HCT116 (cell line): ENCODE data around the gene LRRC32.

Experiments
- ATF3 ChIP-seq: IDR thresholded peaks from 2 replicates; pipeline ENCODE4 v1.6.1; 2012
- CTCF ChIP-seq, 3 experiments: fragments of 200-600 bp in 1 of 3; sonication (generic) in 1 of 3; IDR thresholded peaks in 2 of 3; conservative IDR thresholded peaks in 1 of 3; 2 replicates each; pipeline ENCODE4 v1.5.1; 2012 to 2017; ENCODE audit warnings: low read depth in 2 of 3, low read length in 2 of 3, antibody characterized with exemption in 1 of 3, borderline replicate concordance in 1 of 3, control low read depth in 1 of 3, mild to moderate bottlenecking in 1 of 3, mixed read lengths in 1 of 3, mixed run types in 1 of 3, moderate library complexity in 1 of 3; ENCODE audit not compliant: insufficient read depth in 1 of 3
- EZH2 ChIP-seq: fragments of 200-600 bp; sonication (generic); IDR thresholded peaks from 2 replicates; pipeline ENCODE4 v1.6.1; 2017; ENCODE audit warnings: antibody characterized with exemption, mixed run types
- MAX ChIP-seq: IDR thresholded peaks from 2 replicates; pipeline ENCODE4 v1.6.1; 2012
- POLR2A ChIP-seq: IDR thresholded peaks from 2 replicates; pipeline ENCODE4 v1.7.0; 2011; ENCODE audit warnings: borderline replicate concordance; ENCODE audit not compliant: insufficient read depth, insufficient read length; ENCODE audit errors: extremely low read depth
- POLR2AphosphoS5 ChIP-seq: IDR thresholded peaks from 2 replicates; pipeline ENCODE4 v1.6.1; 2011; ENCODE audit warnings: mild to moderate bottlenecking, low read depth, low read length, moderate library complexity

- TF ChIP-seq ATF3 (no peak), CTCF (IDR thresholded peaks at IDR 0.05 in 2 of 3, conservative IDR thresholded peaks at IDR 0.05 in 1 of 3; ENCODE audit: borderline replicate concordance in 1 of 3, insufficient read depth in 1 of 3, low read depth in 2 of 3, low read length in 2 of 3) (no peak), POLR2AphosphoS5 (no peak), EZH2 (no peak), MAX (no peak), POLR2A (no peak)
Observed at GRCh38 chr11:76646882-76647534, 23.5 kb downstream of the LRRC32 start.
